Suprapubic skin (tissue), 4 donors: ENCODE data around the gene INHBE. TPM values are rescaled to one million over a fixed set of nuclear protein-coding genes. Genes with fewer than 3 reads are reported as not detected.

Experiments
- DNase-seq, 2 donors: peaks; one replicate each; pipeline ENCODE4 v3.0.0-alpha.2; 2019; ENCODE audit warnings: low spot score in 2 of 2
- H3K27ac ChIP-seq: fragments of 200-600 bp; sonication (generic); one replicate; pipeline ENCODE4 v1.5.1; 2019
- H3K27me3 ChIP-seq: fragments of 200-600 bp; sonication (generic); one replicate; pipeline ENCODE4 v1.5.1; 2019
- H3K36me3 ChIP-seq: fragments of 200-600 bp; sonication (generic); one replicate; pipeline ENCODE4 v1.5.1; 2019
- H3K4me1 ChIP-seq: fragments of 200-600 bp; sonication (generic); one replicate; pipeline ENCODE4 v1.5.1; 2019
- H3K4me3 ChIP-seq: fragments of 200-600 bp; sonication (generic); one replicate; pipeline ENCODE4 v1.5.1; 2019; ENCODE audit warnings: mild to moderate bottlenecking
- H3K9me3 ChIP-seq: fragments of 200-600 bp; sonication (generic); one replicate; pipeline ENCODE4 v1.5.1; 2019
- EP300 ChIP-seq: sonication (generic); formaldehyde crosslinking; IDR thresholded peaks from one replicate; pipeline ENCODE4 v1.6.1; 2017; ENCODE audit warnings: antibody characterized with exemption
- POLR2A ChIP-seq, 2 donors: fragments of 450-650 bp; IDR thresholded peaks; one replicate each; pipeline ENCODE4 v1.6.1; 2017; ENCODE audit warnings: antibody characterized with exemption in 2 of 2, mild to moderate bottlenecking in 2 of 2, moderate library complexity in 2 of 2
- POLR2AphosphoS5 ChIP-seq, 3 donors: sonication (generic); formaldehyde crosslinking; IDR thresholded peaks; one replicate each; pipeline ENCODE4 v1.6.1; 2017; ENCODE audit warnings: antibody characterized with exemption in 3 of 3
- WGBS: methylation state at CpG from one replicate; pipeline ENCODE4 v1.1.5; 2018; 5-methylcytosine and 5-hydroxymethylcytosine counted together
- total RNA-seq, 4 donors: library from RNA; depleted of rRNA; stranded (reverse); fragments of >200 nt; gene quantifications; one replicate each; pipeline ENCODE4 v1.1.0, GENCODE V29; 2016
- TF ChIP-seq, protein P1 (sequence below), 2 donors: fragments of 200-600 bp in 1 of 2; fragments of 450-650 bp in 1 of 2; sonication (generic) in 1 of 2; IDR thresholded peaks; one replicate each; pipeline ENCODE4 v1.5.1; 2016 to 2019; ENCODE audit warnings: antibody characterized with exemption in 2 of 2, mild to moderate bottlenecking in 1 of 2, moderate library complexity in 1 of 2

The INHBE gene
- total RNA-seq, 4 donors from 2014 or later: 0.56 TPM; not detected in 3

DNA sequence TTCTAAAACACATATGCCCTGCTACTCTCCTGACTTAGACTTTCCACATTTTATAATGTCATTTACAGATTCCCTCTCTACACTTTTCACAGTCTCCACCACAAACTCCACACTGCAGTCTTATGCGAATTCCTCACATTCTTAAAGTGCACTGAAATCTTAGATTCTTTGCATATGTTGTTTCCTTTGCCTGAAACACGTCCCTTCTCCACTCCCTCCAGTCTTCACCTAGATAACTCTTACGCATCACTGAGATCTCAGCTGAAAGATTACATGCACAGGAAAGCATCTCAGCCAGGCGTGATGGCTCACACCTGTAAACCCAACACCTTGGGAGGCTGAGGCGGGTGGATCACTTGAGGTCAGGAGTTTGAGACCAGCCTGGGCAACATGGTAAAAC is 28.4 kb downstream of the INHBE start:
- H3K36me3 ChIP-seq: no peaks in the 10 kb centered on the region
- no peaks in the 10 kb centered on the region for H3K9me3 ChIP-seq
- DNase-seq: no peak
- H3K4me1 ChIP-seq: peaks cover 6% of the 10 kb centered on the region
- H3K27me3 ChIP-seq: no peaks in the 10 kb centered on the region
- no peak overlapping the region for H3K4me3 ChIP-seq
- WGBS: 59% methylated on average over 5 of the region's 5 CpGs
- no peak overlapping the region for H3K27ac ChIP-seq
- TF ChIP-seq POLR2AphosphoS5 (IDR thresholded peaks at IDR 0.05) (no peak), EP300 (no peak), POLR2A (IDR thresholded peaks at IDR 0.05) (no peak)
- TF ChIP-seq, protein P1, sequence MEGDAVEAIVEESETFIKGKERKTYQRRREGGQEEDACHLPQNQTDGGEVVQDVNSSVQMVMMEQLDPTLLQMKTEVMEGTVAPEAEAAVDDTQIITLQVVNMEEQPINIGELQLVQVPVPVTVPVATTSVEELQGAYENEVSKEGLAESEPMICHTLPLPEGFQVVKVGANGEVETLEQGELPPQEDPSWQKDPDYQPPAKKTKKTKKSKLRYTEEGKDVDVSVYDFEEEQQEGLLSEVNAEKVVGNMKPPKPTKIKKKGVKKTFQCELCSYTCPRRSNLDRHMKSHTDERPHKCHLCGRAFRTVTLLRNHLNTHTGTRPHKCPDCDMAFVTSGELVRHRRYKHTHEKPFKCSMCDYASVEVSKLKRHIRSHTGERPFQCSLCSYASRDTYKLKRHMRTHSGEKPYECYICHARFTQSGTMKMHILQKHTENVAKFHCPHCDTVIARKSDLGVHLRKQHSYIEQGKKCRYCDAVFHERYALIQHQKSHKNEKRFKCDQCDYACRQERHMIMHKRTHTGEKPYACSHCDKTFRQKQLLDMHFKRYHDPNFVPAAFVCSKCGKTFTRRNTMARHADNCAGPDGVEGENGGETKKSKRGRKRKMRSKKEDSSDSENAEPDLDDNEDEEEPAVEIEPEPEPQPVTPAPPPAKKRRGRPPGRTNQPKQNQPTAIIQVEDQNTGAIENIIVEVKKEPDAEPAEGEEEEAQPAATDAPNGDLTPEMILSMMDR (IDR thresholded peaks at IDR 0.05): no peak

DNA sequence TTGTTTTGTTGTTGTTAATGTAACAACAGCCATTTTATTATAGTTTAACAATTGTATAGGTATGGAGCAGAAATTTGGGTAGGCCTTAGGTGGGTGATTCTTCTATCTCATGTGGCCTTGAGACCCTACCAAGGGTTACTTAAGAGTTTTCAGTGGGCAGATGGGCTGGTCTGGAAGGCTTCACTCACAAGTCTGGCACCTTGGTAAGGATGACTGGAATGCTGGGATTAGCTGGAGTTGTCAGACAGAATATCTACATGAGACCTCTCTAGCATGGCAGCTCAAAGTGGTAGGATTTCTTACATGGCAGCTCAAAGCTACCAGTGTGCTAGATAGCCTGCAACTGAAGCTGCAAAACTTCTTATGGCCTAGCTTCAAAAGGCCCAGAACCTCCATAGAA is 30.6 kb downstream of the INHBE start:
- H3K4me1 ChIP-seq: peaks cover 17% of the 10 kb centered on the region
- no peaks in the 10 kb centered on the region for H3K27me3 ChIP-seq
- H3K27ac ChIP-seq: no peak overlapping the region
- no peak overlapping the region for H3K4me3 ChIP-seq
- no peak for DNase-seq
- TF ChIP-seq POLR2A (IDR thresholded peaks at IDR 0.05) (no peak), POLR2AphosphoS5 (IDR thresholded peaks at IDR 0.05) (no peak), EP300 (no peak)
- TF ChIP-seq, protein P1 (IDR thresholded peaks at IDR 0.05): no peak
- H3K36me3 ChIP-seq: peaks cover 15% of the 10 kb centered on the region
- no peaks in the 10 kb centered on the region for H3K9me3 ChIP-seq

DNA sequence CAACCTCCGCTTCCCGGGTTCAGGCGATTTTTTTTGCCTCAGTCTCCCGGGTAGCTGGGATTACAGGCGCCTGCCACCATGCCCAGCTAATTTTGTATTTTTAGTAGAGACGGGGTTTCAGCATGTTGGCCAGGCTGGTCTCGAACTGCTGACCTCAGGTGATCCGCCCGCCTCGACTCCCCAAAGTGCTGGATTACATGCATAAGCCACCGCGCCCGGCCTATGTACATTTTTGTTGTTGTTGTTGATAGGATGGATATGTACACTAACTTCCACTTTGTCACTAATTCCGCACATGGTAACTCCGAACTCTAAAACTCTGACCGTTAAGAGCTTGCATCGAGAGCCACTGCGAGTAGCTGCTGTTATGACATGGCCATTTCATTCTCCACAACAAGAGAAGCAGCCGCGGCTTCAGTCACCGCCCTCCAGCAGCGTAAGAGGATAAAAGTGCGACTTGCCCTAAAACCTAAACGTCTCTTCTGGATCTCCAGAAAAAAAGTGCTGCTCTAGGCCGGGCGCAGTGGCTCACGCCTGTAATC is 32.0 kb downstream of the INHBE start:
- no peak for DNase-seq
- Histone ChIP-seq H3K4me3 (peak overlapping the region; percentile 80), H3K36me3 (peaks cover 29% of the 10 kb centered on the region), H3K27me3 (no peaks in the 10 kb centered on the region), H3K4me1 (peaks cover 17% of the 10 kb centered on the region), H3K9me3 (no peaks in the 10 kb centered on the region), H3K27ac (no peak overlapping the region)
- TF ChIP-seq POLR2AphosphoS5 (IDR thresholded peaks at IDR 0.05) (no peak), POLR2A (IDR thresholded peaks at IDR 0.05) (no peak), EP300 (no peak)
- TF ChIP-seq, protein P1 (IDR thresholded peaks at IDR 0.05): no peak
- 86% methylated on average over 27 of the region's 27 CpGs for WGBS

DNA sequence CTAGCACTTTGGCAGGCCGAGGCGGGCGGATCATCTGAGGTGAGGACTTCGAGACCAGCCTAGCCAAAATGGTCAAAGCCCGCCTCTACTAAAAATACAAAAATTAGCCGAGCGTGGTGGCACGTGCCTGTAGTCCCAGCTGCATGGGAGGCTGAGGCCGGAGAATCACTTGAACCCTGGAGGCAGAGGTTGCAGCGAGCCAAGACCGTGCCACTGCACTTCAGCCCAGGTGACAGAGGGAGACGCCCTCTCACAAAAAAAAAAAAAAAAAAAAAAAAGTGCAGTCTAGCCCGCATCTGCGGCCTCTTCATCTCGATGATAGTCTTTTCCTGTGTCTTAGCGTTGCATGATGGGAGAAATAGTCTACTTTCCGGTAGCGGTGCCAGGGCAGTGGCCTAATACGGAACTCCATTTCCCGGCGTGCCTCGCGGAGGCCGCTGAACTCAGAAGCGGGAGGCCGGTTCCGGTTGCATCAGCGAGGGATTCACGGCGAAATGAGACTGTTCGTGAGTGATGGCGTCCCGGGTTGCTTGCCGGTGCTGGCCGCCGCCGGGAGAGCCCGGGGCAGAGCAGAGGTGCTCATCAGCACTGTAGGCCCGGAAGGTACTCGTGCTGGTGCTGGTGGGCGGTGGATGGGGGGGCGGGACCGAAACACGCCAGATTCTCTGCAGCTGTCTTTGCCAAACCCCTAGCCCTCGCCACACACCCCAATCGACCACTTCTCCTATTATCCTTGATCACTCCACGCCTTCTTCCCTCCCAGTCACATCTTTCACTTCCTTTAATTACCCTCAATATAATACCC is 32.7 kb downstream of the INHBE start, which contains the start of gene MARS1:
MARS1 (plus strand) TSS at position 472 of the 805 bp plus-strand sequence; CDS start at position 495, 23 bp downstream.
- peak within 1 kb of the TSS; percentile 66 for H3K27ac ChIP-seq
- peaks cover 36% of the 10 kb centered on the region for H3K36me3 ChIP-seq
- H3K4me1 ChIP-seq: peaks cover 17% of the 10 kb centered on the region
- no peaks in the 10 kb centered on the region for H3K27me3 ChIP-seq
- peak in 1 of 2 donors; percentile 59 for TF ChIP-seq POLR2A (IDR thresholded peaks at IDR 0.05)
- peak in 2 of 3 donors; percentile 69 to 79 for TF ChIP-seq POLR2AphosphoS5 (IDR thresholded peaks at IDR 0.05)
- no peak for TF ChIP-seq EP300
- TF ChIP-seq, protein P1 (IDR thresholded peaks at IDR 0.05): no peak
- H3K9me3 ChIP-seq: no peaks in the 10 kb centered on the region
- WGBS: 8% methylated on average over 47 of the region's 47 CpGs
- peak; percentile 95 to 96 for DNase-seq
- peak within 1 kb of the TSS; percentile 80 for H3K4me3 ChIP-seq
